GM19351 (cell line): Measurements from ENCODE around the gene WDR5.

ENCODE experiments used
- ATAC-seq: cut with Tn5 transposase; IDR thresholded peaks from one replicate; pipeline ENCODE4 v1.9.1; 2021; ENCODE audit warnings: mild to moderate bottlenecking, moderate library complexity; ENCODE audit not compliant: unreplicated experiment

WDR5 gene

DNA sequence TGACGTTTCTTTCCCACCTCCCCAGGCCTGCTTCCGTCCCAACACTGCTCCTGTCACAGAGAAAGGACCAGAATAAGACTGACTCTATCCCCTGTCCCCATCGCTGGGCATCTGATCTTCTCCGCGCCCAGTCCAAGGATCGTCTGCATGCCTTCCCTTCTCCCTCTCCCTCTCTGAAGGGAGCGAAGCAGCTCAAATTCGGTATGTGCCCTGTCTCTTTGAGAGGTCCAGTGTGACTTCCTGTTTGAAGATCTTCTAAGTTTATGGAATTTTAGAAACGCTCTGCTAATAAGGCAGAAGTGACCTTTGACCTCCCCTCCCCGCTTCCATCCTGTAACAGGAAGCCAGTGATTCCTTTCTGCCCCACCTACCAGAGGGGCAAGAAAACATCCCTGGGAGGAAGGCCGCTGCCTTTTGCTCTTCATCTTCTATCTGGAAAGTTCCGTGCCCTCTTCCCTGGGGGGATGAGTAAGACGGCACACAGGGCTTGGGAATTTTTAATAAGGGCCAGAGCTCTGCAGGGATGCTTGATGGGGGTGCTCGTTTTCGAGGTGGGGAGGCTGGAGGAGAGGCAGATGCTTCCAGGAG is 69.2 kb downstream of the WDR5 start:
- no peak for ATAC-seq

DNA sequence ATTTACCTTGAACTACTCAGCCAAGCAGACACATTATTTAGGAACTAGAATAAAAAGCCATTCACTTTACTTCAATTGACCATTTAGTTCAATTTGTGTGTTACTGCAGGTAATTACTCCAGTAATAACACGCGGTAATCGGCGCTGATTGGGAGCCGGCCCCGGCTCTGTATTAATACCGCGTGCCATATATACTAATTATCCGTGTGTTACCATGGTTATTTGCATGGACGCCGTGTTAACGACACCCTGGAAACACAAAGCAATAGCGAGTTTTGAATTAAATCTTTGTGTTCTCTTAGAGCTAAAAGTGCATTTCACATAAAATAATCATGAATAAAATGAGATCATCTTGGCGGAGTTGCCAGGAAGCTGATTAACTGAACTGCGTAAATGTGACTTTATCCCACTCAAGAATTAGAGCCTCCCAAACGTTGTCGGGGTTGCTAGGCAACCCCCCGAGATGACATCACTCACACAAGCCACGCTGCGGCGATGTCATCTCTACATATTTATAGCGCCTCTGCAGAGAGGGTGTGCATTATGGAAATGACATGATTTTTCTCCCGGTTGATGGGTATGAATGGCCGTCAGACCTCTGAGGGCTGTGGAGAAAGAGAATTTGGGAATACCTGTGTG is 69.9 kb downstream of the WDR5 start:
- no peak for ATAC-seq

DNA sequence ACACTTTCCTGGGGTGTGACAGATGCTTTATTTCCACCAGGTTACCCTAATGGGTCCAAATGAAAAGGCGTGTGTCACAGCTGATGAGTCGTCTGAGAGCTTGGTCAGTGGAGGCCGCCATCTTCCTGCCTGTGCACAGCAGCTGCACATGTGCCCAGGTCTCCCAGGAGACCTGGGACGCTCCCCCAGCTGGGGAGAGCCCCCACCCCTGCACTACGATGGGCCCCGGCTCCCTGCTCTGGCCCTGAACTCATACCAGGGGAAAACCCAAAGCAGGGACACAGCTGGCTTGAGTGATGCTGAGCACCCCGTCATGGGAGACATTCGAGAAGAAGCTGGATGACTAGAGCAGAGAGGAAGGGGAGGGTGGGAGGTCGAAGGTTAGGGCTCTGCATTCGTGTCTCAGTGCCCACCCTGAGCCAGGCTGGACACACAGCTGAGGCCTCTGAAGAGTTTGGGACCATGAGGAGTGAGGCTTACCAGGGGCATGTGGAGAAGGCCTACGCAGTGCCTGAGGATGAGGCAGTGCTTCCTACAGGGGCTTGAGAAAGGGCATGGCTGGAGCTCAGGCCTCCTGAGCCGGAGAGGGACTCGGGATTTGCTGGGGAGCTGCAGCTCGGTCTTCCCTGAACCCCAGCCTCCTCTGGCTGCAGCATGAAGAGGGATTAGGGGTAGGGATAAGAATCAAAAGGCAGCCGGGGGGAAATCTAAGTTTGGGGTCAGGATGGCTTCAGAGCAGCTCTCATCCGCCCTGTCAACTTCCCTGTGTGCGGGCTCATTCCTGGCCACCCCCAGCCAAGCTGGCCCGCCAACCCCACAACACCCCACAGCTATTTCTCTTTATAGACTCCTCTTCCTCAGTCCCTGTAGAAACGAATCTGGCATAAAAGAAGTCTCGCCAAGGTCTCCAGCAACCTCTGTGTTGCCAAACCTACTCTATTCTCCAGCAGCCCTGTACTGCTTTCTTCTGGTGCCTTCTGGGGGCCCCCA is 70.7 kb downstream of the WDR5 start:
- no peak for ATAC-seq

DNA sequence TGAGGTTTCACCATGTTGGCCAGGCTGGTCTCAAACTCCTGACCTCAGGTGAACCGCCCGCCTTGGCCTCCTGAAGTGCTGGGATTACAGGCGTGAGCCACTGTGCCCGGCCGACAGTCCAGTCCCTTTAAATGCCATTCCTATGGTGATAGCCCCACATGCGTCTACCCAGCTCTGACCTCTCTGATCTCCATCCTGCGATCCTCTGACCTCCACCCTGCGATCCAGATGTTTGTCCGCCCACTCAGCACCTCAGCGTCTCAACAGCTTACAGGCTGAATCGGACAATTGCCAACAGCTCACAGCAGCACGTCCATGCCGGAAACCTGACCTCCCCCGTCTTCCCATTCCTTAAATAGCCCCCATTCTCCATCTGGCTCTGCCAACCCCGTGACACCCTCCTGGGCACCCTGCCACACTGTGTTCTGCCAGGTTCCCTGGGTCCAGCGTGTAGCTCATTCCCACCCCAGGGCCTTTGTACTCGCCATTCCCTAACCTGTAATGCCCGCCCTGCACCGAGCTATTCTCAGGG is 72.5 kb downstream of the WDR5 start:
- ATAC-seq, result no peak

DNA sequence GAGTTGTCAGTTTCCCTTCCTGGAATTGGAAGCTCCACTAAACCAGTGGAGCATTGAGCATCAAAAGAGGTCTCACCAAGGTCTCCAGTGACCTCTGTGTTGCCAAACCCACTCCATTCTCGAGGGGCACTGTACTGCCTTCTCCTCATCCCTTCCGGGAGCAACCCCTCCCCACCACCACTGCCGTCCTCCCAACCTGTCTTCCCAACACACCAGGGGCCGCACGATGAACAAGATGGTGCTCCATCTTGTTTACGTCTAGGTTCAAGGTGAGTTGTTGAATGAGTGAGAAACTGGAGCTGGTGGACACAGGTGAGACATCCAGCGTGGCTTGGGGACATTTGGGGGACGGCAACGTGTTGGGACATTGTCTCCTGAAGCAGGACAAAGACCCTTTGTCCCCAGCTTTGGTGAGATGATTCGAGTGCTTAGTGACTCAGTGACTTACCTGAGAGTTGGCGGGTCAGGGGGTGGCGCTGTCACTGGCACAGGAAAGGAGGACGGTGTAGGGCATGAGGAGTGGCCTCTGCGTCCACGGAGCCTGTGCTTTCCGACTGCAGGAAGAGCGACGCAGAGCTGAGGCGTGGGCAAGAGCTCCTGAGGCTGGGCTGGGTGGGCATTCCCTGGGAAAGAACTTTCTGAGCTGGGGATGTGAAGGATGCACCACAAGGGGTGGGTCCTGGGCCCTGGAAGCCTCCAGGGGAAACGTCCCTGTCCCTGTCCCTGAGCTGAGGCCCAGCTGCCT is 73.3 kb downstream of the WDR5 start:
- ATAC-seq, result no peak
